Suprapubic skin (tissue), 4 donors: Measurements from ENCODE around the gene ATN1.

Experiments
- CTCF ChIP-seq, 2 donors: fragments of 200-600 bp in 1 of 2; fragments of 450-650 bp in 1 of 2; sonication (generic) in 1 of 2; IDR thresholded peaks; one replicate each; pipeline ENCODE4 v1.5.1; 2016 to 2019; ENCODE audit warnings: antibody characterized with exemption in 2 of 2, mild to moderate bottlenecking in 1 of 2, moderate library complexity in 1 of 2
- EP300 ChIP-seq: sonication (generic); formaldehyde crosslinking; IDR thresholded peaks from one replicate; pipeline ENCODE4 v1.6.1; 2017; ENCODE audit warnings: antibody characterized with exemption
- POLR2A ChIP-seq, 2 donors: fragments of 450-650 bp; IDR thresholded peaks; one replicate each; pipeline ENCODE4 v1.6.1; 2017; ENCODE audit warnings: antibody characterized with exemption in 2 of 2, mild to moderate bottlenecking in 2 of 2, moderate library complexity in 2 of 2
- POLR2AphosphoS5 ChIP-seq, 3 donors: sonication (generic); formaldehyde crosslinking; IDR thresholded peaks; one replicate each; pipeline ENCODE4 v1.6.1; 2017; ENCODE audit warnings: antibody characterized with exemption in 3 of 3

- no peak for TF ChIP-seq EP300
- no peak for TF ChIP-seq CTCF (IDR thresholded peaks at IDR 0.05)
- TF ChIP-seq POLR2A (IDR thresholded peaks at IDR 0.05): no peak
- TF ChIP-seq POLR2AphosphoS5 (IDR thresholded peaks at IDR 0.05): no peak
Measured at GRCh38 chr12:6928022-6928702, 403 bp downstream of the ATN1 start.
